Measurements from ENCODE around the gene FMNL3.
A peak's percentile ranks its signal among the peaks of the same experiment; 100 is the strongest.

Gene FMNL3

GRCh38 chr12:49643961-49644619 lies 63.1 kb downstream of the FMNL3 start:
- in situ Hi-C loops (cut with HindIII; ENCODE audit: low pct_ligation_motif_present, low pct_unique_long_range_greater_than_20kb, low sequenced_read_pairs), result no loop called here
- DNase-seq, result no peak

GRCh38 chr12:49643135-49643534 lies 64.1 kb downstream of the FMNL3 start:
- DNase-seq, result no peak
- in situ Hi-C loops (cut with HindIII; ENCODE audit: low pct_ligation_motif_present, low pct_unique_long_range_greater_than_20kb, low sequenced_read_pairs), result no loop called here

GRCh38 chr12:49642370-49642802 lies 64.8 kb downstream of the FMNL3 start:
- no peak for DNase-seq
- in situ Hi-C loops (cut with HindIII; ENCODE audit: low pct_ligation_motif_present, low pct_unique_long_range_greater_than_20kb, low sequenced_read_pairs), result no loop called here

GRCh38 chr12:49641748-49642369 lies 65.3 kb downstream of the FMNL3 start:
- no peak for DNase-seq
- in situ Hi-C loops (cut with HindIII; ENCODE audit: low pct_ligation_motif_present, low pct_unique_long_range_greater_than_20kb, low sequenced_read_pairs), result no loop called here

GRCh38 chr12:49636979-49637755 lies 70.0 kb downstream of the FMNL3 start:
- DNase-seq, result peak; percentile 74
- in situ Hi-C loops (cut with HindIII; ENCODE audit: low pct_ligation_motif_present, low pct_unique_long_range_greater_than_20kb, low sequenced_read_pairs), result no loop called here

GRCh38 chr12:49636574-49636973 lies 70.6 kb downstream of the FMNL3 start:
- in situ Hi-C loops (cut with HindIII; ENCODE audit: low pct_ligation_motif_present, low pct_unique_long_range_greater_than_20kb, low sequenced_read_pairs), result no loop called here
- no peak for DNase-seq

- in situ Hi-C loops (cut with HindIII; ENCODE audit: low pct_ligation_motif_present, low pct_unique_long_range_greater_than_20kb, low sequenced_read_pairs), result no loop called here
- no peak for DNase-seq
These were observed 71.5 kb downstream of the FMNL3 start for GRCh38 chr12:49635656-49636055.

- DNase-seq, result no peak
- in situ Hi-C loops (cut with HindIII; ENCODE audit: low pct_ligation_motif_present, low pct_unique_long_range_greater_than_20kb, low sequenced_read_pairs), result no loop called here
These were observed 72.2 kb downstream of the FMNL3 start for GRCh38 chr12:49635036-49635435.

GRCh38 chr12:49633703-49634345 lies 73.4 kb downstream of the FMNL3 start:
- DNase-seq, result no peak
- in situ Hi-C loops (cut with HindIII; ENCODE audit: low pct_ligation_motif_present, low pct_unique_long_range_greater_than_20kb, low sequenced_read_pairs), result no loop called here

GRCh38 chr12:49632986-49633702 lies 74.1 kb downstream of the FMNL3 start:
- in situ Hi-C loops (cut with HindIII; ENCODE audit: low pct_ligation_motif_present, low pct_unique_long_range_greater_than_20kb, low sequenced_read_pairs), result no loop called here
- no peak for DNase-seq

GRCh38 chr12:49632401-49632800 lies 74.8 kb downstream of the FMNL3 start:
- in situ Hi-C loops (cut with HindIII; ENCODE audit: low pct_ligation_motif_present, low pct_unique_long_range_greater_than_20kb, low sequenced_read_pairs), result no loop called here
- DNase-seq, result no peak

- in situ Hi-C loops (cut with HindIII; ENCODE audit: low pct_ligation_motif_present, low pct_unique_long_range_greater_than_20kb, low sequenced_read_pairs), result no loop called here
- DNase-seq, result no peak
These were observed 75.8 kb downstream of the FMNL3 start for GRCh38 chr12:49631336-49631907.

GRCh38 chr12:49627752-49628360 lies 79.3 kb downstream of the FMNL3 start:
- DNase-seq, result peak; percentile 66
- in situ Hi-C loops (cut with HindIII; ENCODE audit: low pct_ligation_motif_present, low pct_unique_long_range_greater_than_20kb, low sequenced_read_pairs), result no loop called here

- no peak for DNase-seq
- in situ Hi-C loops (cut with HindIII; ENCODE audit: low pct_ligation_motif_present, low pct_unique_long_range_greater_than_20kb, low sequenced_read_pairs), result no loop called here
These were observed 80.4 kb downstream of the FMNL3 start for GRCh38 chr12:49626836-49627235.

GRCh38 chr12:49626169-49626835 lies 80.9 kb downstream of the FMNL3 start:
- no peak for DNase-seq
- in situ Hi-C loops (cut with HindIII; ENCODE audit: low pct_ligation_motif_present, low pct_unique_long_range_greater_than_20kb, low sequenced_read_pairs), result no loop called here

- in situ Hi-C loops (cut with HindIII; ENCODE audit: low pct_ligation_motif_present, low pct_unique_long_range_greater_than_20kb, low sequenced_read_pairs), result no loop called here
- peak; percentile 47 for DNase-seq
These were observed 82.2 kb downstream of the FMNL3 start for GRCh38 chr12:49624921-49625577.
